ENCODE results near the gene ATP13A1.

- TF ChIP-seq CTCF (IDR thresholded peaks at IDR 0.05; ENCODE audit: low read depth, low read length) (no peak), EZH2phosphoT487 (IDR thresholded peaks at IDR 0.05; ENCODE audit: low read depth) (no peak)
These were observed 26.3 kb downstream of the ATP13A1 start for GRCh38 chr19:19637186-19637522.
